ENCODE results near the gene IL15RA. TPM values are rescaled to one million over a fixed set of nuclear protein-coding genes. Genes with fewer than 3 reads are reported as not detected.

Gene IL15RA
- total and polyA plus RNA-seq, 10 of the 15 experiments (the other 5 are each of a cell fraction or from before 2014, with no cell fraction given), result 2.0 to 14.8 (median 12.1) TPM

GRCh38 chr10:5975641-5976473, 1.5 kb downstream of the IL15RA start (continued):
- TF ChIP-seq RELB (IDR thresholded peaks at IDR 0.05; ENCODE audit: low read depth), result no peak; the same call in 1 of the 2 replicates
- TF ChIP-seq, protein P1, sequence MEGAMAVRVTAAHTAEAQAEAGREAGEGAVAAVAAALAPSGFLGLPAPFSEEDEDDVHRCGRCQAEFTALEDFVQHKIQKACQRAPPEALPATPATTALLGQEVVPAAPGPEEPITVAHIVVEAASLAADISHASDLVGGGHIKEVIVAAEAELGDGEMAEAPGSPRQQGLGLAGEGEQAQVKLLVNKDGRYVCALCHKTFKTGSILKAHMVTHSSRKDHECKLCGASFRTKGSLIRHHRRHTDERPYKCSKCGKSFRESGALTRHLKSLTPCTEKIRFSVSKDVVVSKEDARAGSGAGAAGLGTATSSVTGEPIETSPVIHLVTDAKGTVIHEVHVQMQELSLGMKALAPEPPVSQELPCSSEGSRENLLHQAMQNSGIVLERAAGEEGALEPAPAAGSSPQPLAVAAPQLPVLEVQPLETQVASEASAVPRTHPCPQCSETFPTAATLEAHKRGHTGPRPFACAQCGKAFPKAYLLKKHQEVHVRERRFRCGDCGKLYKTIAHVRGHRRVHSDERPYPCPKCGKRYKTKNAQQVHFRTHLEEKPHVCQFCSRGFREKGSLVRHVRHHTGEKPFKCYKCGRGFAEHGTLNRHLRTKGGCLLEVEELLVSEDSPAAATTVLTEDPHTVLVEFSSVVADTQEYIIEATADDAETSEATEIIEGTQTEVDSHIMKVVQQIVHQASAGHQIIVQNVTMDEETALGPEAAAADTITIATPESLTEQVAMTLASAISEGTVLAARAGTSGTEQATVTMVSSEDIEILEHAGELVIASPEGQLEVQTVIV (IDR thresholded peaks at IDR 0.05; ENCODE audit: borderline replicate concordance, partially characterized antibody), result no peak
- TF ChIP-seq CEBPZ (IDR thresholded peaks at IDR 0.05; ENCODE audit: low read depth, low read length), result no peak
- TF ChIP-seq GATAD2B (conservative IDR thresholded peaks at IDR 0.05; ENCODE audit: low read depth), result no peak
- TF ChIP-seq MYC (IDR thresholded peaks at IDR 0.05; ENCODE audit: insufficient read depth, insufficient read length, insufficient replicate concordance, low read length, severe bottlenecking), result no peak
- no peak for TF ChIP-seq ZBTB4 (CRISPR knock-in tag; IDR thresholded peaks at IDR 0.05)
- TF ChIP-seq TCF7 (IDR thresholded peaks at IDR 0.05; ENCODE audit: borderline replicate concordance), result 0 out of 2 replicates have a peak, but pooled peaks have one; percentile 54
- TF ChIP-seq, protein P2, sequence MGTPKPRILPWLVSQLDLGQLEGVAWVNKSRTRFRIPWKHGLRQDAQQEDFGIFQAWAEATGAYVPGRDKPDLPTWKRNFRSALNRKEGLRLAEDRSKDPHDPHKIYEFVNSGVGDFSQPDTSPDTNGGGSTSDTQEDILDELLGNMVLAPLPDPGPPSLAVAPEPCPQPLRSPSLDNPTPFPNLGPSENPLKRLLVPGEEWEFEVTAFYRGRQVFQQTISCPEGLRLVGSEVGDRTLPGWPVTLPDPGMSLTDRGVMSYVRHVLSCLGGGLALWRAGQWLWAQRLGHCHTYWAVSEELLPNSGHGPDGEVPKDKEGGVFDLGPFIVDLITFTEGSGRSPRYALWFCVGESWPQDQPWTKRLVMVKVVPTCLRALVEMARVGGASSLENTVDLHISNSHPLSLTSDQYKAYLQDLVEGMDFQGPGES (IDR thresholded peaks at IDR 0.05), result no peak
- peak; percentile 72 for TF ChIP-seq IKZF1 (conservative IDR thresholded peaks at IDR 0.05)
- TF ChIP-seq MAX (IDR thresholded peaks at IDR 0.05; ENCODE audit: low read depth, low read length), result no peak
- TF ChIP-seq ZNF217 (IDR thresholded peaks at IDR 0.05), result no peak
- TF ChIP-seq RCOR1 (conservative IDR thresholded peaks at IDR 0.05; ENCODE audit: low read depth, low read length), result 0 out of 2 replicates have a peak, but pooled peaks have one; percentile 4
- peak; percentile 60; the same call in 1 of the 2 replicates for TF ChIP-seq PAX5 (IDR thresholded peaks at IDR 0.05; ENCODE audit: borderline replicate concordance, low read depth, low read length)
- no peak for TF ChIP-seq CBX5 (IDR thresholded peaks at IDR 0.05; ENCODE audit: low read depth)
- TF ChIP-seq POLR2A (IDR thresholded peaks at IDR 0.05; ENCODE audit: low read depth, low read length), result peak; percentile 50; the same call in 1 of the 2 replicates
- TF ChIP-seq CHD4 (IDR thresholded peaks at IDR 0.05), result no peak

Measured in GM12878 (cell line).